Neural progenitor cell (in vitro differentiated cells): Measurements from ENCODE around the gene TANK. TPM values are rescaled to one million over a fixed set of nuclear protein-coding genes. Genes with fewer than 3 reads are reported as not detected.

Experiments used
- DNase-seq: peaks from one replicate; pipeline ENCODE4 v3.0.0-alpha.2; 2016; ENCODE audit warnings: low spot score
- H2AFZ ChIP-seq: fragments of 200-600 bp; sonication (generic); replicated peaks from 2 replicates; pipeline ENCODE4 v1.6.1; 2016; ENCODE audit warnings: antibody characterized with exemption
- H3F3A ChIP-seq: fragments of 200-600 bp; sonication (generic); 2 replicates; pipeline ENCODE4 v1.6.1; 2016; ENCODE audit warnings: antibody characterized with exemption, low read depth
- H3K27ac ChIP-seq: fragments of 200-600 bp; sonication (generic); 2 replicates; pipeline ENCODE4 v1.5.1; 2016; ENCODE audit warnings: mild to moderate bottlenecking
- H3K27me3 ChIP-seq: fragments of 200-600 bp; sonication (generic); 2 replicates; pipeline ENCODE4 v1.6.1; 2016; ENCODE audit warnings: mild to moderate bottlenecking, moderate library complexity
- H3K36me3 ChIP-seq: fragments of 200-600 bp; sonication (generic); 2 replicates; pipeline ENCODE4 v1.5.1; 2016
- H3K4me1 ChIP-seq: fragments of 200-600 bp; sonication (generic); 2 replicates; pipeline ENCODE4 v1.6.1; 2016; ENCODE audit warnings: mixed run types
- H3K4me2 ChIP-seq: fragments of 200-600 bp; sonication (generic); 2 replicates; pipeline ENCODE4 v1.6.1; 2016
- H3K4me3 ChIP-seq: fragments of 200-600 bp; sonication (generic); 2 replicates; pipeline ENCODE4 v1.5.1; 2016
- H3K79me2 ChIP-seq: fragments of 200-600 bp; sonication (generic); 2 replicates; pipeline ENCODE4 v1.6.1; 2016; ENCODE audit warnings: low read depth
- H3K9ac ChIP-seq: fragments of 200-600 bp; sonication (generic); 2 replicates; pipeline ENCODE4 v1.6.1; 2016
- H3K9me3 ChIP-seq: fragments of 200-600 bp; sonication (generic); 2 replicates; pipeline ENCODE4 v1.5.1; 2016; ENCODE audit warnings: low read depth
- H4K20me1 ChIP-seq: fragments of 200-600 bp; sonication (generic); 2 replicates; pipeline ENCODE4 v1.6.1; 2016; ENCODE audit warnings: low read depth
- H3K27ac Mint-ChIP-seq: 3 replicates; pipeline ENCODE4 v1.8.0; 2021; ENCODE audit warnings: mixed read lengths
- H3K27me3 Mint-ChIP-seq: 2 replicates; pipeline ENCODE4 v1.8.0; 2022; ENCODE audit warnings: low read depth, mild to moderate bottlenecking, inconsistent platforms, moderate library complexity, mixed read lengths; ENCODE audit not compliant: insufficient read depth
- H3K36me3 Mint-ChIP-seq: 3 replicates; pipeline ENCODE4 v1.8.0; 2021; ENCODE audit warnings: mixed read lengths
- H3K4me1 Mint-ChIP-seq: 3 replicates; pipeline ENCODE4 v1.8.0; 2021; ENCODE audit warnings: mixed read lengths
- H3K4me3 Mint-ChIP-seq: 3 replicates; pipeline ENCODE4 v1.8.0; 2021; ENCODE audit warnings: mild to moderate bottlenecking, moderate library complexity, mixed read lengths
- H3K9me3 Mint-ChIP-seq: 3 replicates; pipeline ENCODE4 v1.8.0; 2020; ENCODE audit warnings: mixed read lengths
- CTCF ChIP-seq: fragments of 200-600 bp; sonication (generic); IDR thresholded peaks from 2 replicates; pipeline ENCODE4 v1.5.1; 2017; ENCODE audit warnings: antibody characterized with exemption, mild to moderate bottlenecking
- EZH2 ChIP-seq: fragments of 200-600 bp; sonication (generic); IDR thresholded peaks from 2 replicates; pipeline ENCODE4 v1.6.1; 2017; ENCODE audit warnings: antibody characterized with exemption, mild to moderate bottlenecking, moderate library complexity
- EZH2phosphoT487 ChIP-seq: fragments of 200-600 bp; sonication (generic); IDR thresholded peaks from 2 replicates; pipeline ENCODE4 v1.6.1; 2017; ENCODE audit warnings: antibody characterized with exemption
- total RNA-seq: library from RNA; depleted of rRNA; stranded (reverse); fragments of >200 nt; gene quantifications from 2 replicates; pipeline ENCODE4 v1.2.3, GENCODE V29; 2015; ENCODE audit warnings: low replicate concordance

Gene TANK
- 19.8 and 43.5 TPM in 2 replicates for total RNA-seq

- peaks cover 29% of the 10 kb centered on the region for H3K79me2 ChIP-seq
- H3K27ac ChIP-seq, result no peak within 1 kb of the TSS
- DNase-seq, result peak; percentile 93
- peak within 1 kb of the TSS; percentile 87 for H3K4me2 ChIP-seq
- no peaks in the 10 kb centered on the region for H3K36me3 Mint-ChIP-seq
- no peak for TF ChIP-seq EZH2phosphoT487
- TF ChIP-seq CTCF, result peak; percentile 3
- TF ChIP-seq EZH2, result peak; percentile 50
- no peaks in the 10 kb centered on the region for H3K27me3 ChIP-seq
- H3K4me1 ChIP-seq, result peaks cover 9% of the 10 kb centered on the region
- peak within 1 kb of the TSS; percentile 99 for H3K27ac Mint-ChIP-seq
- H4K20me1 ChIP-seq, result no peaks in the 10 kb centered on the region
- H2AFZ ChIP-seq, result peak within 1 kb of the TSS; percentile 77
- H3K4me1 Mint-ChIP-seq, result peaks cover 14% of the 10 kb centered on the region
- no peaks in the 10 kb centered on the region for H3K36me3 ChIP-seq
- no peaks in the 10 kb centered on the region for H3K27me3 Mint-ChIP-seq
- peak within 1 kb of the TSS; percentile 100 for H3K4me3 Mint-ChIP-seq
- peaks cover 3% of the 10 kb centered on the region for H3F3A ChIP-seq
- H3K4me3 ChIP-seq, result peak within 1 kb of the TSS; percentile 69
- H3K9me3 ChIP-seq, result no peaks in the 10 kb centered on the region
- H3K9ac ChIP-seq, result peak within 1 kb of the TSS; percentile 48
- no peaks in the 10 kb centered on the region for H3K9me3 Mint-ChIP-seq
Measured at GRCh38 chr2:161160226-161161073, at the start of gene TANK. Gene TANK (plus strand): TSS chr2:161160428. CDS start chr2:161179663, 19,235 bp downstream.

- H3K27ac ChIP-seq, result no peak overlapping the region
- no peaks in the 10 kb centered on the region for H4K20me1 ChIP-seq
- no peak for DNase-seq
- Mint-ChIP-seq H3K27ac (no peak overlapping the region), H3K4me1 (no peaks in the 10 kb centered on the region), H3K9me3 (no peaks in the 10 kb centered on the region), H3K36me3 (no peaks in the 10 kb centered on the region), H3K4me3 (no peak overlapping the region), H3K27me3 (no peaks in the 10 kb centered on the region)
- H3K9ac ChIP-seq, result no peak overlapping the region
- no peak overlapping the region for H3K4me3 ChIP-seq
- peak overlapping the region; percentile 48 for H2AFZ ChIP-seq
- no peaks in the 10 kb centered on the region for H3K9me3 ChIP-seq
- no peaks in the 10 kb centered on the region for H3K79me2 ChIP-seq
- H3K36me3 ChIP-seq, result no peaks in the 10 kb centered on the region
- no peaks in the 10 kb centered on the region for H3K27me3 ChIP-seq
- TF ChIP-seq CTCF, result no peak
- no peaks in the 10 kb centered on the region for H3K4me1 ChIP-seq
- H3K4me2 ChIP-seq, result no peak overlapping the region
- H3F3A ChIP-seq, result no peaks in the 10 kb centered on the region
Measured at GRCh38 chr2:161111531-161111930, 48.7 kb upstream of the TANK start.

GRCh38 chr2:161112908-161113307 is 47.3 kb upstream of the TANK start:
- H3K27me3 Mint-ChIP-seq, result no peaks in the 10 kb centered on the region
- Histone ChIP-seq H3K9me3 (no peaks in the 10 kb centered on the region), H3K27ac (no peak overlapping the region), H3K79me2 (no peaks in the 10 kb centered on the region), H3K4me1 (no peaks in the 10 kb centered on the region), H3K36me3 (no peaks in the 10 kb centered on the region), H3K27me3 (no peaks in the 10 kb centered on the region), H3F3A (no peaks in the 10 kb centered on the region), H4K20me1 (no peaks in the 10 kb centered on the region), H2AFZ (no peak overlapping the region), H3K9ac (no peak overlapping the region), H3K4me2 (no peak overlapping the region), H3K4me3 (no peak overlapping the region)
- no peak overlapping the region for H3K4me3 Mint-ChIP-seq
- no peaks in the 10 kb centered on the region for H3K4me1 Mint-ChIP-seq
- H3K9me3 Mint-ChIP-seq, result no peaks in the 10 kb centered on the region
- H3K27ac Mint-ChIP-seq, result no peak overlapping the region
- no peak for TF ChIP-seq EZH2phosphoT487
- TF ChIP-seq CTCF, result no peak
- no peak for TF ChIP-seq EZH2
- no peak for DNase-seq
- no peaks in the 10 kb centered on the region for H3K36me3 Mint-ChIP-seq
